SIG-M5 treated with dmso at 0.1 percent for 504 hours (cell line): ENCODE data around the gene RHBDL2.
"Not testable (repeated sequence)": the region's sequence is repeated elsewhere in the genome, so short reads cannot be mapped to it uniquely, and the experiment has no call there.

Experiments
- DNase-seq: peaks from one replicate; lab custom pipeline; 2025; ENCODE audit not compliant: unreplicated experiment; lab: John Stamatoyannopoulos, UW

RHBDL2 gene

DNA sequence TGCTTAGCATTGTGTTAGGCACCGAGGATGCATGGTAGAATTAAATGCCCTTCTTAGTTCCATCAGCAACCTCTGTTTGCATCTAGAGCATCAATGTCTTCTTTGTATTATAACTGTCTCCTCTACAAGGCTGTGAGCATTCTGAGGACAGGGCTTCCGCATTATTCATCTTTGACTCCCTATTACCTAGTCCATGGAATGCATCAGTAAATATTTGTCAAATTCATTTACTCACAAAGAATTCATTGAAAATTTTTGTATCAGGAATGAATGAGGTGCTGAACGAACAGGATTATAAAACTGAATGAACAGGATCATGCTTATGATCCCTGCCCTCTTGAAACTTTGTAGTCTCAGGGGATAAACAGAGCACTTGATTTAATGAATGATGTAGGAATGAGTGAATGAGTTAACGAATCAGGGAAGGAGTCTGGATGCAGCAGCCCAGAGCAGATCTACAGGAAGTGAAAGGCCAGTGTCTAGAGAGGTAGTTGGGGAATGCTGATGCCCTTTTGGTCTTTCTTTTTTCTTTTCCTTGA is 2.8 kb downstream of the RHBDL2 start:
- DNase-seq, result no peak

DNA sequence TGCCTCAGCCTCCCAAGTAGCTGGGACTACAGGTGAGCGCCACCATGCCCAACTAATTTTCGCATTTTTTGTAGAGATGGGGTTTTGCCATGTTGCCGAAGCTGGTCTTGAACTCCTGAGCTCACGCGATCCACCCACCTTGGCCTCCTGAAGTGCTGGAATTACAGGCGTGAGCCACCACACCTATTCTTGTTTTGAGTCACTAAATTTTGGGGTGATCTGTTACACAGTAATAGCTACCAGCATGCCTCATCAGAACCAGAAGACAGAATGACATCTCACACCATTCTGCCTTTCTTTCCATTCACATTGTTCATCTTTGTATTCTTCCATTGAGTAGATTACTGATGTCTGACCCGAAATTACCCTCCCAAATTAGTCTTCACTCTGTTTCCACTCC is 9.1 kb downstream of the RHBDL2 start:
- no peak for DNase-seq

DNA sequence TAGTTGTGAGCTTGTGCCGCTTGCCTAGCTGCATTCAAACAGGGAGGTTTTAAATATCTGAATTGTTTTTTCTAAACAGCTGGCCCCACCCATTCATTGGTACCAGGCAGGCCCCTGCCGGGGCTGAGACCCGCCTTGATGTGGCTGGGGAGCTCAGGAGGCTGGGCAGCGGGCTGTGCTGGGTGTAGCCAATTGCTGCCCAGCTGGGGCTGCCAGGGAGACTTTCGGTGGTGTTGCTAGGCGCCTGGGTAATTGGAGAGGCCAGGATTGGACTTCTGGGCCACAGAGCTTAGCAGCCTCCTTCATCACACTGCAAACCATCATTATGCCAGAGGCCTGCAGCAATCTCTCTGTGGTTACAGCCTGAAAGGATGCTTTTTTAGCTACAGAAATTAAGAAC is 12.2 kb downstream of the RHBDL2 start:
- DNase-seq, result no peak

GRCh38 chr1:38929054-38929453 is 12.6 kb downstream of the RHBDL2 start:
- DNase-seq, result no peak

DNA sequence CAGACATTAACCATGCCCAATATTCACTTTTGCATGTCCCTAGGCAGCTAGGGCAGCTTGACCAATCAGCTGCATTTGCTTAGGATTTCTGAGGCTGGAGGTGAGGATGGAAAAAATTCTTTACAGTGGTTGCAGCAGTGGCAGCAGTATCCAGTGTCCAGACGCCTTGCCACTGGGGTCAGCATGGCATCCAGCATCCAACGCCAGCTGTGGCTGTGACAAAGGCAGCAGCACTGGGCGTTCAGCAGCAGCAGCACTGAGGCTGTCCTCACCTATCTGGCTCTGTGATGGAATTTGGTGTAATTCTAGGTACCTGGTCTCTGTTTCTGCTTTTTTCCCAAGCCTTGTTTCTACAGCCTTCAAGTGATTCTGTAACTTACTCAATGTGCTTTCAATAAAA is 15.5 kb downstream of the RHBDL2 start:
- no peak for DNase-seq

GRCh38 chr1:38925391-38925790 is 16.2 kb downstream of the RHBDL2 start:
- DNase-seq, result no peak

DNA sequence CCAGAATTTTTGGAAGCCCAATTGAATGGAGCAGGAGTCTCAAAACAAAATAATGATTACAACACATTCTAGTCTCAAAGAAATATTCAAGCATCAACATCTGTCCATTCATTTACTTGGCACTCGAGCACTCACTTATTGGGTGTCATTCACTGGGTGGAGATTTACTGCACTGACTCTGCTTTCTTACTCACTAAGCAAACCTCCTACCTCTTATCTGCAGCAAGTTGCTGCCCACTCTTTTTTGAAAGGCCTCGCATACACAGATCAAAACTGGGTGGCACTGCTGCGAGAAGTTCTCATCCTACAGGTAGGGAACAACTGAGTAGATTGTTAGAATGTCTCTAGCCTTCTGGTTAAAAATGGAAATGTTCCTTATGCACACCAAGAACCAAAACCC is 18.0 kb downstream of the RHBDL2 start:
- no peak for DNase-seq

DNA sequence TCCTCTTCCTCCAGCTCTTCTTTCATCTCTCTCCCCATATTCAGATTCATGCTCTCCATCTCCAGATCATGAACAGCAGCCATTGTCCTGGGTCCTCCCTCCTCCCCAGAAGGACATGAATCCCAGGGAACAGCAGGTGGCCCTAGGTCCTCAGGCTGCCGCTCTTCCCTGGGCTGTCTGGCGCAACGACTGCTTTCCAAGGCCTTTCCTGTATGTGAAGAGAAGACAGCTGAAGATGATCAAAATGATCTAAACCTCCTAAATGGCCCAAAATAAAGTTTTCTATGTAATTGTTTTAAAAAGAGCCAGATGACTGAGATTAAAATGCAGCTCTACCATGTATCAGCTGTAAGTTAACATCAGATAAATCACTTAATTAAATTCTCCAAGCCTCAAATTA is 22.5 kb downstream of the RHBDL2 start:
- DNase-seq, result no peak

DNA sequence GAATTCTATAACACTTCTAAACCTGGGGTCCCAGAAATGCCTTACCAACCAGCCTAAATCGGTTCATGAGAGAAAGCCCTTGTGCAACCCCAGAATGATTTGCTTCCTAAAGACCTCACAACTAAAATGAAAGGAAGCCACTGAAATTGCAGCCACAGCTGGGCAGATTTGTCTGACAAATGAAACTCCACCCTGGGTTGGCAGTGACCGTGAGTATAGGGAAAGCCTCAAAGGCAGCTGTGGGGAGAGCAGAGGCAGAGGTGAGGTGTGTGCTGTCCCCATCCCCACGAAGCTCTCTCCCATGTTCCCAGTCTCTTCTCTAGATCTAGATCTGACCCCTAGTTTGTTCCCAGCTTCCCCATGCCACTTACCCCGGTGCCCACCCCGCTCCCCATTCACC is 23.1 kb downstream of the RHBDL2 start:
- no peak for DNase-seq

DNA sequence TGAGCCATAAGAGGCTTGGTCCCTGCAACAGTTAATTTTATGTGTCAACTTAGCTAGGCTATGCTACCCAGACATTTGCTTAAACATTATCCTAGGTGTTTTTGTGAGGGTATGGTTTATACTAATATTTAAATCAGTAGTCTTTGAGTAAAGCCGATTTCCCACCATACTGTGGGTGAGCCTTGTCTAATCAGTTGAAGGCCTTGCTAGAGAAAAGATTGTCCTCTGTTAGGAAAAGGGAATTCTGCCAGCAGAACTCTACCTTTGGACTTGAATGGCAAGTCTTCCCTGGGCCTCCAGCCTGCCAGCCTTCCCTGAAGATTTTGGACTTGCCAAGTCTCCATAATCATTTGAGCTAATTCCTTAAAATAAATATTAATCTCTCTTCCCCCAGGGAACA is 23.9 kb downstream of the RHBDL2 start:
- DNase-seq, result no peak

GRCh38 chr1:38917337-38917736 is 24.3 kb downstream of the RHBDL2 start:
- no peak for DNase-seq

DNA sequence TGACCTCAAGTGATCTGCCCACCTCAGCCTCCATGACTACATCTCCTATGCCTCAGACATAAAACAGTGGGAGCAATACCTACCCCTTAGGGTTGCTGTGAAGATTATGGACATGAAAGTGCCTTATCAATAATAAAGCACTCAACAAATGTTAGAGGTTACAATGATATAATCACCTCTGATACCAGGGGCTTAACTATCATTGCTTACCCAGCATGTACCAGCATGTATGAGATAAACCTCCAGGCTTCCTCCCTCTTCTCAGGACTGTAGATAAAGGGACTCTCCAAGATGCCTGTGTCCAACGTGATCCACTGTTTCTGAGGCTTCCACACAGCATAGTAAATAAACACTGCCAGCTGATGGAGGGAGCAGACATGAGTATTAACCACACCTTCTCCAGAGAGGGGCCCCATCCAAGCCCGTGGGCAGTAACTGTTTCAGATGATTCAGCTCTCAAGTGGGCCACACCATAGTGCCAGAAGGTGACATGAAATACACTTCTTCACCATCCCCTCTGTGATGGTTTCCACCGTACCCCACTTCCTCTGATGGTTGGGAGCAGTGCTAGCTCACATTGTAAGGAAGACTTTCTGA is 26.2 kb downstream of the RHBDL2 start:
- no peak for DNase-seq

GRCh38 chr1:38914908-38915307 is 26.7 kb downstream of the RHBDL2 start:
- DNase-seq, result not testable (repeated sequence)

- no peak for DNase-seq
Measured at GRCh38 chr1:38908821-38909220, 32.8 kb downstream of the RHBDL2 start.

GRCh38 chr1:38905985-38906384 is 35.6 kb downstream of the RHBDL2 start:
- no peak for DNase-seq

GRCh38 chr1:38899560-38899959 is 42.1 kb downstream of the RHBDL2 start:
- no peak for DNase-seq

DNA sequence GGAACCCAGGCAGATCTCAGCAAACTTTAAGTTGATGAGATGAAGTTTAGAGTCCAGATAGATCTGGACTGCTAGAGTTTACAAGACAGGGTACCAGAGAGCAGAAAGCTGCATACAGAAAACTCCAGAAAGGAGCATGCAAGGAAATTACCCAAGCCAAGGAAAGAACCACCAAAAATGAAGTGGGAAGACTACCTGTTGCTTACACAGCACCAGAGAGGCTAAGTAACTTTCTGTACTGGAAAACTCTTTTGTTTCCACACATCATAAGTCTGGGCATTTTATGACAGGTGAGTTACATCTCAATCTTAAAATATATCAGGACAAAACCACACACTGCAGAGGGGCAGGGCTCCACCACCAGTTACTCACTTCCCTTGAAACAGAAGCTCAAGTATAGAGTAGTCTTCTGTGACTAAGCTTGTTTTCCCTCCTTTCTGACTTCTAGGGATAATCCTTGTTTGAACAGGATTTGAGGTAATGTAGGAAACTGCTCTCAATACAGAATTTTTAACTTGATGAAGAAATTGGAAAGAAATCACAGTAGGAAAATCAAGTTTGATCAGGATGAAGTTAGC is 42.9 kb downstream of the RHBDL2 start:
- no peak for DNase-seq

- DNase-seq, result no peak
Measured at GRCh38 chr1:38896169-38896568, 45.5 kb downstream of the RHBDL2 start.

DNA sequence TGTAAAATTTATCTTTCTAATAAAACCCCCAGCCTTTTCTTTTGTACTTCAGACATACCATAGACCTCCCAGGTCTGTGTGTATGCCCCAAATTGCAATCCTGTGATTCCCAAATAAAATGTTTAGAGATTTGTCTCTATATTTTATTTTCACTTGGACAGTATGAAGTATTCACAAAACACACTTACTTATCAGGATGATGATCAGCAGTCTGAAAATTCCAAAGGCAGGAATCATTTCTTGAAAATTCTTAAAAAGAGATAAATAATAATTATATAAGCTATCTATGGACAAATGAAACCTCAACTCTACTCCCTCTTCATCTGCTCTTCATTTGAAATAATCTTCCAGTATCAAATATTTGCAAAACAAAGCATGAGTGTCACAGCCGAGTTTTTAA is 48.7 kb downstream of the RHBDL2 start:
- DNase-seq, result no peak

DNA sequence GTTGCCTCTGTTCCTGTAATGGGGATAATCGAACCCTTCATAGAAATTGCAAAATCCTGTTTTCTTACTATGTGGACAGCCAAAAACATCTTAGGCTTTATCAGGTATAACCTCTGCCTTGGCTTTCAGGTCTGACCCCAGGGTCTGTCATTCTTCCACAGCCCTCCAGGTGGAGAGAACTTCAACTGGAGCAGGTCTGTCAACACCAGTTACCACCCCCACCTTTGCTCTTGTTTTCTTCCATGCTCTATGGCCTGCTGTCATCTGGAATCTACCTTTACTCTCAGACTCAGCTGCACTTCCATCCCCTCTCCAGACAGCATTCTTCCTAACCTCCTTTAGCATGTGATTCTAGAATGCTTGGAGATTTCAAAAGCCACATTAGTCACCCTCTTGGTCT is 49.9 kb downstream of the RHBDL2 start:
- DNase-seq, result no peak

DNA sequence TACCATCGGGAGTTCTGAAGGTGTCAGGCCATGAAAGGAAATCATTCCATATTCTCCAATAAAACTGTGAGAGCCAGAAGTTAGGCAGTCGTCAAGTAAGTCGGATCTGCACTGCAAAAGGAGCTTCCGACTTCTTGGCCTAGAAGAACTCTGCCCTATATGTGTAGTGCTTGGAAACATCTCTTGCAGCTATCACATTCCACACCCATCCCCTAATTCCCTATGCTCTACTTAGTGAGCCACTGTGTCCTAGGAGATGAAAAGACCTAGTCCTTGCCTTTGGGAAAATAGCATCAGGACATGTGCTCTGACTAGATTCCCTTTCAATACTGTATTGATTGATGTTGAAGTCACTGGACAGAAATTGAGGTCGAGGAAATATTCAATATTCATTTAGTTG is 52.0 kb downstream of the RHBDL2 start:
- DNase-seq, result no peak

DNA sequence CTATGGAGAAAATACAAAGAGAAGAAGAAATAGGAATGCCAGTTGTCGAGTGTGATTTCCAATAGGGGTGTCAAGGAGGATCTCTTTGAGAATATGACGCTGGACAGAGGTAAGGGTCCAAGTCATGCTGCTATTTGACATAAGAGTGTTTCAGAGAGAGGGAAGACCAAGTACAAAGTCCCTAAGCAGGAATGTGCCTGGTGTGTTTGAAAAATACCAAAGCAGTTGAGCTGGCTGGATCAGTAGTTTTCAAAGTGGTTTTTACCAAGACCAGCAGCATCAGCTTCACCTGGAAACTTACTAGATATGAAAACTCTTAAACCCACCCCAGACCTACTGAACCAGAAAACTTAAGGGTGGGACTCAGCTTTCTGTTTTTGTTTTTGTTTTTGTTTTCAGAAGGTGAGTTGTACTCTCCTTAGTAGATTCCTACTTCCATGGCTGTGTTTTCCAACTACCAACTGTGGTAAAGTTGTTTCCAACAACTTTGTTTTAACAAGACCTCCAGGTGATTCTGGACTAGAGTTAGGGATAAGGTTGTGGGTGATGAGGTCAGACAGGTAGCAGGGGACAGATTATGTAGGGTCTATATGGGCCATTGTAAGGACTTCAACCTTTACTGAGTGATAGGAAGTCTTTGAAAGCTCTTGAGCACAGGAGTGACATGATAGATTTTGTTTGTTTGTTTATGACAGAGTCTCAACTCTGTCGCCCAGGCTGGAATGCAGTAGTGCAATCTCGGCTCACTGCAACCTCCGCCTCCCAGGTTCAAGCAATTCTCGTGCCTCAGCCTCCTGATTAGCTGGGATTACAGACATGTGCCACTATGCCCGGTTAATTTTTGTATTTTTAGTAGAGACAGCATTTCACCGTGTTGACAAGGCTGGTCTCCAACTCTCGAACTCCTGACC is 53.0 kb downstream of the RHBDL2 start:
- DNase-seq, result no peak
